Stimulated activated CD4-positive, alpha-beta T cell treated with anti-CD3 and anti-CD28 coated beads, Interleukin-12 subunit alpha, Interleukin-12 subunit beta, amount 100 ng/mL, for 24 hours (primary cell): ENCODE measurements around the gene MEGF6.

ENCODE experiments used
- DNase-seq, 2 experiments: peaks; one replicate each; pipeline ENCODE4 v3.0.0-alpha.2; 2020; ENCODE audit warnings: low read depth in 2 of 2

The MEGF6 gene

GRCh38 chr1:3536420-3537195 lies 74.7 kb downstream of the MEGF6 start:
- DNase-seq, result no peak

- DNase-seq, result no peak
Observed at GRCh38 chr1:3535732-3536131, 75.6 kb downstream of the MEGF6 start.

GRCh38 chr1:3534803-3535637 lies 76.3 kb downstream of the MEGF6 start:
- no peak for DNase-seq

GRCh38 chr1:3533067-3534048 lies 78.0 kb downstream of the MEGF6 start:
- no peak for DNase-seq

GRCh38 chr1:3531928-3532327 lies 79.4 kb downstream of the MEGF6 start:
- no peak for DNase-seq

- DNase-seq, result peak; percentile 63 to 71
Observed at GRCh38 chr1:3530926-3531818, 80.1 kb downstream of the MEGF6 start.

- no peak for DNase-seq
Observed at GRCh38 chr1:3530086-3530925, 81.0 kb downstream of the MEGF6 start.

GRCh38 chr1:3529099-3529729 lies 82.1 kb downstream of the MEGF6 start:
- DNase-seq, result no peak

GRCh38 chr1:3527774-3528173 lies 83.5 kb downstream of the MEGF6 start:
- DNase-seq, result no peak

- DNase-seq, result no peak
Observed at GRCh38 chr1:3525551-3526482, 85.5 kb downstream of the MEGF6 start.

- no peak for DNase-seq
Observed at GRCh38 chr1:3524556-3525203, 86.6 kb downstream of the MEGF6 start.

- no peak for DNase-seq
Observed at GRCh38 chr1:3523980-3524379, 87.3 kb downstream of the MEGF6 start.

GRCh38 chr1:3522564-3523265 lies 88.6 kb downstream of the MEGF6 start:
- DNase-seq, result no peak

GRCh38 chr1:3522112-3522511 lies 89.2 kb downstream of the MEGF6 start:
- DNase-seq, result no peak

GRCh38 chr1:3521426-3521825 lies 89.9 kb downstream of the MEGF6 start:
- DNase-seq, result no peak

GRCh38 chr1:3520419-3521378 lies 90.6 kb downstream of the MEGF6 start:
- no peak for DNase-seq
